ENCODE data around the gene TSPEAR. TPM values are rescaled to one million over a fixed set of nuclear protein-coding genes. Genes with fewer than 3 reads are reported as not detected.

TSPEAR gene
- total RNA-seq, 2 experiments from 2014 or later: not detected

DNA sequence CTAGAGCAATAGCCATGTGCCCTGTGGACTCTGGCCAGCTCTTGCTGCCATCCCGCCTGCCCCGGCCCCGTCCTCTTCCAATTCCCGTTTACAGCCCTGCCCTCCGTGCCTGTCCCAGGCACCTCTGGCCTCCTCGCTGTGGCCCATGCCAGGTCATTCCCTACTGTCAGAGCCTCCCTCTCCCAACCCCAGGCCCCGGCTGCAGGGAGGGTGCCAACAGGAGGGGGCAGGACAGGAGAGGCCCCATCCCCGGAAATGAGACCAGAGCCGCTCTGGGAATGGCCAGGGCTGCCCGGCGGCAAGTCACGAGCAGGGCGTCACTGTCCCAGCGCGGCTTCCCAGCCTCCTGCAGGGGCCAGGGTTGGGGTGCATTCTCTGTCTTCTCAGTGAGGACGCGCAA, 23.5 kb upstream of the TSPEAR start:
- peaks cover 4% of the 10 kb centered on the region for H3K27me3 Mint-ChIP-seq
- H3K9me3 Mint-ChIP-seq (ENCODE audit: low read depth): no peaks in the 10 kb centered on the region
- H3K36me3 Mint-ChIP-seq: no peaks in the 10 kb centered on the region
- no peaks in the 10 kb centered on the region for H3K4me1 Mint-ChIP-seq
- H3K27ac Mint-ChIP-seq: no peak overlapping the region
- no peak for ATAC-seq
- no peak overlapping the region for H3K4me3 Mint-ChIP-seq
- CTCF ChIA-PET: no interaction called here
- no peak for DNase-seq

- Mint-ChIP-seq H3K27ac (no peak overlapping the region), H3K27me3 (peaks cover 4% of the 10 kb centered on the region), H3K4me3 (no peak overlapping the region), H3K4me1 (no peaks in the 10 kb centered on the region), H3K9me3 (ENCODE audit: low read depth) (no peaks in the 10 kb centered on the region), H3K36me3 (no peaks in the 10 kb centered on the region)
- CTCF ChIA-PET: interaction anchor here (1.2 kb wide), 1 partner anchor 8 kb away, joined by 5 read pairs; no protein-coding TSS in a partner anchor
- ATAC-seq (no peak), DNase-seq (no peak)
Measured at GRCh38 chr21:44734026-44734745, 22.8 kb upstream of the TSPEAR start.

DNA sequence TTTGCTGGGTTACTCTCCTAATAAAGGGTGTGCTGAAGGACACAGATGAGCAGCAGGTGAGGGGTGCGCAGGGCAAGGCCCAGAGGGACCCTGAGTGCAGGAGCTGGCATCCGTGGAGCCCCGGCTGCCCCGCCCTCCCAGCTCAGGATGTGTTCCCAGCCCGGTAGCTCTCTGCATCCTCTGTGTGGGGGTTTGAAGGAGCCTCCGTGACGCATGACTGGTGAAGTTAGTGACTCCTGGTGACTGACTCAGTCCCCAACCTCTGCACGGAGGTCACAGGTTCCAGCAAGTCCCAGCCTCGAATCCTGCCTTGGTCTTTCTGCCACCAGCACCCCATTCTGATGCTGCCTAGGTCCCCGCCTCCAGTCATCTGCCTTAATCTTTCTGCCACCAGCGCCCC, 21.6 kb upstream of the TSPEAR start:
- ATAC-seq (no peak), DNase-seq (no peak)
- H3K27me3 Mint-ChIP-seq: peaks cover 4% of the 10 kb centered on the region
- CTCF ChIA-PET: interaction anchor here (1.2 kb wide), 1 partner anchor 9 kb away, joined by 5 read pairs; no protein-coding TSS in a partner anchor
- no peaks in the 10 kb centered on the region for H3K4me1 Mint-ChIP-seq
- no peaks in the 10 kb centered on the region for H3K9me3 Mint-ChIP-seq (ENCODE audit: low read depth)
- no peak overlapping the region for H3K27ac Mint-ChIP-seq
- H3K36me3 Mint-ChIP-seq: no peaks in the 10 kb centered on the region
- no peak overlapping the region for H3K4me3 Mint-ChIP-seq

- CTCF ChIA-PET: no interaction called here
- DNase-seq: no peak
- H3K36me3 Mint-ChIP-seq: no peaks in the 10 kb centered on the region
- H3K4me1 Mint-ChIP-seq: no peaks in the 10 kb centered on the region
- H3K27me3 Mint-ChIP-seq: peaks cover 4% of the 10 kb centered on the region
- ATAC-seq: no peak
- H3K9me3 Mint-ChIP-seq (ENCODE audit: low read depth): no peaks in the 10 kb centered on the region
- no peak overlapping the region for H3K27ac Mint-ChIP-seq
- no peak overlapping the region for H3K4me3 Mint-ChIP-seq
Measured at GRCh38 chr21:44732263-44732662, 20.9 kb upstream of the TSPEAR start.

DNA sequence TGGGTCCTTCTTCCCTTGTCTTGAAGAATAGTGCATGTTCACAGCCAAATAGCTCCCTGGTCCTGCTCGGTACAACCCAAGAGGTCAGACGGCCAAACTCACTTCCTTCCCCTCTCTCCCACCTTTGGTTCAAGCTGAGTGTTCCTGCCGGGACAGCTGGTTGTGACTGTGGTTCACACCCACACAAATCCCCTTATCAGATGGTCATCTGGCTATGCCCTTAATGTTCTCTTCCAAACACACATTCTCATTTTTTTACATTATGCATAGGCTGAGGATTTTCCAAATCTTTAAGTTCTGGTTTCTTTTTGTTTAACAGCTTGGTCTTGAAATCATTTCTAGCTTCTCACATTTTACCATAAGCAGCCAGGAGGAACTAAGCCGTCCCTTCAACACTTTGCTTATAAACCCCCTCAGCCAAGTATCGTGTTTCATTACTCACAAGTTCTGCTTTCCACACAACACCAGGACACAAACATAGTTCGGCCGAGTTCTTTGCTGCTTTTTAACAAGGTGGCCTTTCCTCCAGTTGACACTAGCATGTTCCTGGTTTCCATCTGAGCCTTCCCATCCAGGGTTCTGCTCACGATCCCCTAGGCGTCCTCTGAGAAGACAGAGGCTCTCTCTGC, 19.7 kb upstream of the TSPEAR start:
- Mint-ChIP-seq H3K4me1 (no peaks in the 10 kb centered on the region), H3K36me3 (no peaks in the 10 kb centered on the region), H3K9me3 (ENCODE audit: low read depth) (no peaks in the 10 kb centered on the region), H3K4me3 (no peak overlapping the region), H3K27ac (no peak overlapping the region), H3K27me3 (peaks cover 6% of the 10 kb centered on the region)
- CTCF ChIA-PET: interaction anchor here (1.2 kb wide), 1 partner anchor 221 kb away, joined by 3 read pairs; no protein-coding TSS in a partner anchor
- ATAC-seq (no peak), DNase-seq (no peak)

- CTCF ChIA-PET: no interaction called here
- H3K27me3 Mint-ChIP-seq: peaks cover 14% of the 10 kb centered on the region
- DNase-seq (no peak), ATAC-seq (no peak)
- no peak overlapping the region for H3K4me3 Mint-ChIP-seq
- no peaks in the 10 kb centered on the region for H3K9me3 Mint-ChIP-seq (ENCODE audit: low read depth)
- no peak overlapping the region for H3K27ac Mint-ChIP-seq
- no peaks in the 10 kb centered on the region for H3K4me1 Mint-ChIP-seq
- H3K36me3 Mint-ChIP-seq: no peaks in the 10 kb centered on the region
Measured at GRCh38 chr21:44730028-44730395, 18.6 kb upstream of the TSPEAR start.

DNA sequence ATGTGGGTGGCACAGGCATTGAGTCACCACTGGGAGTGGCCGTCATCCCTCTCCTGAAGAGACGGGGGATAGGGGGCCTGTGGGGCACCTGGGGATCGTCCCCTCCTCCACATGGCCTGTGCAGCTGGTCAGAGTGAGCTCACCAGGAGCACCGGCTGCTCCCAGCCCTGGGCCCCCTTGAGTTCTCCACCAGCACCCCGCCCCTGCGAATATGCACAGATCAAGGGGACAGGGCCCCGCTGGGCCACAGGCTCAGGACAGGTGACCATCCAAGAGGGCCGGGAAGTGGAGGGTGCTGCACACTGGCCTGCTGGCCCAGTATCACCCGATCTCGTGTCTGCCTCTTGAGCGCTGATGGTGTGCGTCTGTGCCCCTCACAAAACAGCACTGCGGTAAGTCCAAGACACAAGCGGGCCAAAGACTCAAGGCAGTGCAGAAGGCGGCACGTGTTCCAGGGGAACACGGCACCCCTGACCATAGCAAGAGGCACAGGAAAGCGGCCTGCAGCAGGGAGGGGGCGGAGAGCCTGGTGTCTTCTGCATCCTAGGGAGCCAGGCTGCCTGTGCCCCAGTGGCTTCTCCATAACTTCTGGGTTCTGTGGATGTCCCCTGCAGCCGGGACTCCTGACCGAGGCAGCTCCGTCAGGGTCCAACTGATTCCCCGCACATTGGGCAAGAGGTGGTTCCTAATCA, 18.1 kb upstream of the TSPEAR start:
- no peak overlapping the region for H3K4me3 Mint-ChIP-seq
- no peaks in the 10 kb centered on the region for H3K4me1 Mint-ChIP-seq

DNA sequence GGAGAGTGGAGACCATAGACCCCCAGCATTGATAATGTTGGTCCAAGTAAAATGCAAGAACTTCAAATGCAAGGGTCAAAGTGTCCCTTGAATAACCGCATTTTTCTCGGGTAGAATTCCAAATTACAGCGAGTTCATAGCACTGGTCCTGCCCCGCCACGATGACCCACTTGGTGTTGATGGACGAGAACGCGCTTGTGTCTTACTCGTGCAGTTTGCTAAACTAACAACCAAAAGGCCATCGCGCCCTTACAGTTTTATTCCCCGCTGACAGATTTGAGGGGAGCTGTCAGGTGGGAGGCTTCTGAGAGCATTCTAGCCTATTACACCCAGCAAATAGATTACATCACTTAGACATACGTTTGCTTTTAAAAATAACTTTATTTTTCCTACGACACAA, 17.3 kb upstream of the TSPEAR start:
- Mint-ChIP-seq H3K27me3 (peaks cover 23% of the 10 kb centered on the region), H3K4me3 (no peak overlapping the region), H3K4me1 (no peaks in the 10 kb centered on the region), H3K9me3 (ENCODE audit: low read depth) (no peaks in the 10 kb centered on the region), H3K27ac (no peak overlapping the region), H3K36me3 (no peaks in the 10 kb centered on the region)
- DNase-seq: no peak
- CTCF ChIA-PET: no interaction called here
- ATAC-seq: no peak

More for the DNA sequence above, 18.1 kb upstream of the TSPEAR start:
- no peaks in the 10 kb centered on the region for H3K9me3 Mint-ChIP-seq (ENCODE audit: low read depth)
- CTCF ChIA-PET: no interaction called here
- no peak for ATAC-seq
- H3K27ac Mint-ChIP-seq: no peak overlapping the region
- no peak for DNase-seq
- peaks cover 18% of the 10 kb centered on the region for H3K27me3 Mint-ChIP-seq
- H3K36me3 Mint-ChIP-seq: no peaks in the 10 kb centered on the region

DNA sequence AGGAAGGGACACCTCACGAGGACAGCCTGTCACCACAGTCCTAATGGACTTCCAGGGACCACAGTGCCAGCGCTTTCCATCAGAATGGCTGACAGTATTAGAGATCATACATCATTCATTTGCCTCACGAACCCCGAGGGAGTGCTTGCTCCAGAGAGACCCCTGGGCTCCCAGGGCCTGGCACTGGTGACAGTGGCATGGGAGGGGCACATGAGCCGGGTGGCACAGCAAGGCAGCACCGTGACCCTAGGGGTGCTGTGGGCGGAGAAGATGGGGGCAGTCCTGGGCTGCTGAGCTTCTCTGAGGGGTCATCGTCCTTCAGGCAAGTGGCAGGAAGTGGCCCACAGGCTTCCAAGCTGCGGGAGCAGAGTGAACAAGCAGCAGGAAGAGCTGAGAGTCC, 16.4 kb upstream of the TSPEAR start:
- Mint-ChIP-seq H3K4me1 (peaks cover 4% of the 10 kb centered on the region), H3K4me3 (no peak overlapping the region), H3K27ac (no peak overlapping the region), H3K9me3 (ENCODE audit: low read depth) (no peaks in the 10 kb centered on the region), H3K27me3 (peaks cover 30% of the 10 kb centered on the region), H3K36me3 (no peaks in the 10 kb centered on the region)
- CTCF ChIA-PET: interaction anchor here (0.7 kb wide), 1 partner anchor 9 kb away, joined by 3 read pairs; no protein-coding TSS in a partner anchor
- ATAC-seq: no peak
- DNase-seq: no peak

GRCh38 chr21:44727321-44727720, 15.9 kb upstream of the TSPEAR start:
- no peaks in the 10 kb centered on the region for H3K36me3 Mint-ChIP-seq
- H3K27ac Mint-ChIP-seq: no peak overlapping the region
- no peak for DNase-seq
- no peak overlapping the region for H3K4me3 Mint-ChIP-seq
- no peaks in the 10 kb centered on the region for H3K9me3 Mint-ChIP-seq (ENCODE audit: low read depth)
- no peak for ATAC-seq
- H3K27me3 Mint-ChIP-seq: peaks cover 34% of the 10 kb centered on the region
- CTCF ChIA-PET: no interaction called here
- H3K4me1 Mint-ChIP-seq: peaks cover 4% of the 10 kb centered on the region

DNA sequence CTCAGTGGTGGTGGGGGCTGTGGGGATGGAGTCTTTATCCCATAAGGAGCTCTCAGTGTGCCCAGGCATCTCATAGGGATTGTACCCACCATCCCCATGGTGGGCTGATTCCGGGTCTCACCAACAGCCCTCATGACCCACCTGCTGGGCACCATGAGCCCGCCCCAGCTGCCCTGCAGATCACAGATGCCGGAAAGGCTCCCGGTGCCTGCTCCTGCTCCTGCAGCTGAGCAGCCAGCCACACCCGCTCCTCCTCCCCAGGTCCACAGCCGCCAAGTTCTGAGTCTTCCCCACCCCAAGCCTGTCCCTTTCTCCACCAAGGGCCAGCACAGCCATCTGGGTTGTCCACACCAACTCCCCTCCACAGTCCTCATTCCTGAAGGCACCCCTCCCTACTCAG, 15.5 kb upstream of the TSPEAR start:
- no peaks in the 10 kb centered on the region for H3K9me3 Mint-ChIP-seq (ENCODE audit: low read depth)
- CTCF ChIA-PET: interaction anchor here (0.9 to 1.8 kb wide), 2 partner anchors 13 to 216 kb away, joined by 3 to 4 read pairs; no protein-coding TSS in a partner anchor

GRCh38 chr21:44724926-44725325, 13.6 kb upstream of the TSPEAR start:
- H3K9me3 Mint-ChIP-seq (ENCODE audit: low read depth): no peaks in the 10 kb centered on the region
- H3K27ac Mint-ChIP-seq: no peak overlapping the region
- H3K4me1 Mint-ChIP-seq: peaks cover 4% of the 10 kb centered on the region
- ATAC-seq (no peak), DNase-seq (no peak)
- peaks cover 40% of the 10 kb centered on the region for H3K27me3 Mint-ChIP-seq
- no peak overlapping the region for H3K4me3 Mint-ChIP-seq
- H3K36me3 Mint-ChIP-seq: no peaks in the 10 kb centered on the region
- CTCF ChIA-PET: interaction anchor here (1.8 kb wide), 1 partner anchor 11 kb away, joined by 4 read pairs; no protein-coding TSS in a partner anchor

More for the DNA sequence above, 15.5 kb upstream of the TSPEAR start:
- Mint-ChIP-seq H3K27me3 (peaks cover 34% of the 10 kb centered on the region), H3K4me3 (no peak overlapping the region), H3K4me1 (peaks cover 4% of the 10 kb centered on the region), H3K27ac (no peak overlapping the region), H3K36me3 (no peaks in the 10 kb centered on the region)
- DNase-seq (no peak), ATAC-seq (no peak)

- ATAC-seq (no peak), DNase-seq (no peak)
- CTCF ChIA-PET: no interaction called here
- Mint-ChIP-seq H3K4me3 (no peak overlapping the region), H3K27me3 (peaks cover 46% of the 10 kb centered on the region), H3K36me3 (no peaks in the 10 kb centered on the region), H3K27ac (no peak overlapping the region), H3K9me3 (ENCODE audit: low read depth) (no peaks in the 10 kb centered on the region), H3K4me1 (peaks cover 4% of the 10 kb centered on the region)
Measured at GRCh38 chr21:44724196-44724595, 12.8 kb upstream of the TSPEAR start.

All from activated CD8-positive, alpha-beta memory T cell treated with anti-CD3 and anti-CD28 coated beads, Interleukin-2, amount 10 ng/mL, durations not matched to agents 7 days and 5 days (primary cell).